Motor neuron (in vitro differentiated cells): ENCODE data around the gene FAAP100. TPM values are rescaled to one million over a fixed set of nuclear protein-coding genes. Genes with fewer than 3 reads are reported as not detected.
"Not testable (repeated sequence)": the region's sequence is repeated elsewhere in the genome, so short reads cannot be mapped to it uniquely, and the experiment has no call there.

Experiments
- ATAC-seq, 8 experiments: fragments of 200-7000 bp; cut with Tn5 transposase; replicated peaks in 6 of 8; 2 replicates each; pipeline ENCODE4 v1.8.0; 2021; ENCODE audit warnings: mild to moderate bottlenecking in 8 of 8, moderate library complexity in 8 of 8
- H3K27ac ChIP-seq, 2 donors: fragments of 250-450 bp; sonication (Bioruptor Pico); 2 replicates each; pipeline ENCODE4 v1.9.0; 2021; ENCODE audit warnings: antibody characterized with exemption in 2 of 2, mild to moderate bottlenecking in 2 of 2, moderate library complexity in 1 of 2
- H3K4me1 ChIP-seq, 2 donors: fragments of 250-450 bp; sonication (Bioruptor Pico); replicated peaks in 1 of 2; 2 replicates each; pipeline ENCODE4 v1.6.1; 2021; ENCODE audit warnings: antibody characterized with exemption in 2 of 2, mild to moderate bottlenecking in 2 of 2, moderate library complexity in 1 of 2
- H3K4me3 ChIP-seq, 5 donors: fragments of 250-450 bp; sonication (Bioruptor Pico); 2 replicates each; pipeline ENCODE4 v1.9.0; 2021; ENCODE audit warnings: antibody characterized with exemption in 5 of 5, mild to moderate bottlenecking in 5 of 5, moderate library complexity in 4 of 5
- WGBS, 10 experiments: fragments of 450-650 bp; shearing (Covaris generic); methylation state at CpG; one replicate each; pipeline ENCODE4 v1.0.0; 2022; 5-methylcytosine and 5-hydroxymethylcytosine counted together
- in situ Hi-C, 9 experiments: fragments of 400-800 bp; cut with MboI; loops; one replicate each; pipeline ENCODE4 v1.15.0; 2021; ENCODE audit warnings: low sequenced_read_pairs in 9 of 9, low pct_unique_long_range_greater_than_20kb in 2 of 9; ENCODE audit not compliant: unreplicated experiment in 9 of 9
- total RNA-seq, 8 experiments: library from RNA; unstranded; fragments of 300-600 nt; gene quantifications; 2 replicates each; pipeline versions ENCODE4 v1.2.3 to v1.2.4, GENCODE V29; 2022

FAAP100 gene, protein sequence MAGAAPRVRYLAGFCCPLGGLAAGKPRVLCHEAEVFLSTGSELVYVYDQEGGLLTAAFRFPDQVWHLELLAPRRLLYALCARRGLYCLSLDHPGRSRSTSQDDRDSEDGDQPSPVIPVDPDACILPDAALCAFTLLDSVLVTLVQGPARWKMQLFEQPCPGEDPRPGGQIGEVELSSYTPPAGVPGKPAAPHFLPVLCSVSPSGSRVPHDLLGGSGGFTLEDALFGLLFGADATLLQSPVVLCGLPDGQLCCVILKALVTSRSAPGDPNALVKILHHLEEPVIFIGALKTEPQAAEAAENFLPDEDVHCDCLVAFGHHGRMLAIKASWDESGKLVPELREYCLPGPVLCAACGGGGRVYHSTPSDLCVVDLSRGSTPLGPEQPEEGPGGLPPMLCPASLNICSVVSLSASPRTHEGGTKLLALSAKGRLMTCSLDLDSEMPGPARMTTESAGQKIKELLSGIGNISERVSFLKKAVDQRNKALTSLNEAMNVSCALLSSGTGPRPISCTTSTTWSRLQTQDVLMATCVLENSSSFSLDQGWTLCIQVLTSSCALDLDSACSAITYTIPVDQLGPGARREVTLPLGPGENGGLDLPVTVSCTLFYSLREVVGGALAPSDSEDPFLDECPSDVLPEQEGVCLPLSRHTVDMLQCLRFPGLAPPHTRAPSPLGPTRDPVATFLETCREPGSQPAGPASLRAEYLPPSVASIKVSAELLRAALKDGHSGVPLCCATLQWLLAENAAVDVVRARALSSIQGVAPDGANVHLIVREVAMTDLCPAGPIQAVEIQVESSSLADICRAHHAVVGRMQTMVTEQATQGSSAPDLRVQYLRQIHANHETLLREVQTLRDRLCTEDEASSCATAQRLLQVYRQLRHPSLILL
- 10 to 100 TPM; 13.9 to 34.9 (median 22.8) TPM for total RNA-seq

DNA sequence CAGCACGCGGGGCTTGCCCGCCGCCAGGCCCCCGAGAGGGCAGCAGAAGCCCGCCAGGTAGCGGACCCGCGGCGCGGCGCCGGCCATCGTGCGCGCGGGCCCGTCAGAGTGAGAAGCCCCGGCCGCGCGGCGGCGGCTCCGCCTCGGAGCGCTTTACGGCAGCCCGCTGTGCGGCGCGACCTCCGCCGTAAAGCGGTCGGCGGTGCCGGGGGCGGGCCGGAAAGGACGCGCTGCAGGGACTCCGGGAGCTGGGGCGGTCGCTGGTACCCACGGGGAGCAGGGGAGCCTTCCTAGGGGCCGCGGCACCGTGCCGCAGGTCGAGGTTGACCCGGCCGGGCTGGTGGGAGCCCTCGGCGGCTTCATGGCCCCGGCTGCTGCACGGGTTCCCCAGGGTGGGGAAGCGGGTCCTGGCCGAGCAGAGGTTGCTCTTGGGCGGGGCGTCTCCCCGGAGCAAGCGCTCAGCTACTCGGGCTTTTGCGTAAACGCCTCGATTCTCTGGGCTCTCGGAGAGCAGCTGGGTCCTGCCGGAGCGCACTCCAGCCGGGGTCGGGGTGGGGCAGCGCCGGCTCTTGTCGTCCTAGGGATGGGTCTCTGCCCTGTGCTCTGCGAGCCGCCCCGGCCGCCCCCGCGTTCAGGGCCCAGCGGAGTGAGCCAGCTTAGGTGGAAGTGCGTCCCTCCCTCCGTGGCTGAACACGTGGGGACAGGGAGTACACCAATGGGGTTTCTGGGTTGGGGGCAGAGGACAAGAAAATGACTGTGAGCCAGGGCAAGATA, at the start of gene FAAP100:
Gene FAAP100, minus strand, starts transcription at position 110 of the 774 bp plus-strand sequence. Its CDS starts 23 bp downstream, at position 87.
- peak; percentile 59 to 69 (median 60) for ATAC-seq
- 0% methylated on average over 6 to 12 of the region's 85 CpGs; no CpG with 5 or more reads in 7 of the 10 experiments for WGBS, 10 experiments
- in situ Hi-C loops = no loop called here
- H3K4me3 ChIP-seq = peak within 1 kb of the TSS; percentile 71 to 100 (median 92)
- H3K27ac ChIP-seq = peak within 1 kb of the TSS; percentile 88 to 94
- H3K4me1 ChIP-seq = peaks cover 19 to 23% of the 10 kb centered on the region in 2 donors

DNA sequence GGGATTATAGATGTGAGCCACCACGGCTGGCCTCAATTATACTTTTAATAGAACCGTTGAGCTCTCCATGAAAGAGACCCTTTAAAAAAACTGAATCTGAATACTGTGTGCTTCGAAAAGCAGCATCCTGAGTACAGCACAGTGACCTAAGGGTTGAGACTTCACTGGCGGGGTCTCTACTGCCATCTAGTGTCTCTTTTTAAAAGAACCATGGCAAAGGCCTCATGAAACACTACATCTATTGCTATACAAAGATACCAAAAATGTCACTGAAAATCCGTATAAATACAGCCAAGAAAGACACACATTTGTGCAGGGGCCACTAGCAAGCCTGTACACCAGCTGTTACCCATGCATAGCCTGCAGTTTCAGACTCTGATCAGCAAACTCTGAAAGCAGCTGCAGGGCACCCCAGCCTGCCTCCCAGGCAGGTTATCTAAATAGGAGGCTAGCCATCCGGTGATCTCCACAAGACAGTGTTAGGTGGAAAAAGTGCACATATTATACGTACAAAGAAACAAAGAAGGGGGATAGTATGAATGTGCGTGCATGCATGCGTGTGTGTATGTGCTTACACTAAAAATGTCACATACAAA, 49.5 kb upstream of the FAAP100 start:
- no peak overlapping the region for H3K4me3 ChIP-seq
- in situ Hi-C loops = no loop called here
- 38 to 80% (median 54%) methylated on average over 1 to 9 of the region's 9 CpGs for WGBS, 10 experiments
- no peaks in the 10 kb centered on the region for H3K4me1 ChIP-seq
- H3K27ac ChIP-seq = no peak overlapping the region
- peak; percentile 81 to 99 (median 94) for ATAC-seq

DNA sequence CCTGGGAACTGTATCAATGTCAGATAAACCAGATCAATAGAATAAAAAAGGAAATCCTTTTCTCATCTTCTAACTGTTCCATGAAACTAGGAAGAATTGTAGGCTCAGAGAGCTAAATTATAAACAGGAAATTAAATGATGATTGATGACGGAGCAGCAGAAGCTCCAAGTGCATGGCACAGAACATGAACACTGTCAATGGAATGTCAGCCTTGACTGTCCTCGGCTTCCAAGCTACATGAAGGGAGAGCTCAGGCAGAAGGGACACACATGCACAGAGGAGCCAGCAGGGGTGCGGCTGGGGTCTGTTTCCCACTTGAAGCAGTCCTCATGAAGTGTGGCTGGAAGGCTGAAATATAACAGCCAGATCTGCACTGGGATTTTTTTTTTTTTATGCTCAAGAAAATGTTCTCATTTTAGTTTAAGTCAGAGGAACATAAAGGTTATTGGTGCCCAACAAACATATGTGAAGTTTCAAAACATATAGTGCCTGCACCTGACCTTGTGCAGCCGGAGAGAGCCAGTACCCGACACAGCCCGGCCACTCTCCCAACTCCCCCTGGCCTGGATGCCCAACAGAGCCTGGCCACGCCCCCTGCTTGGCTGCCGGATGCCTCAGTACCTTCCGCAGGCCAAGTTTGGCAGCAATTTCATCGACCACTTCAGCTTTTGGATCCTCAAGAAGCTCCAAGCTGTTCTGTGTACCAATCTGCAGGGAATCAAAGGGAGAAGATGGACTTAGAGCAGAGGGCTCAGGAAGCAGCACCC, 47.8 kb upstream of the FAAP100 start:
- no peak overlapping the region for H3K4me3 ChIP-seq
- H3K4me1 ChIP-seq = no peaks in the 10 kb centered on the region
- in situ Hi-C loops = no loop called here
- H3K27ac ChIP-seq = no peak overlapping the region
- ATAC-seq = peak in 3 of 8 experiments; percentile 15 to 45 (median 29)
- WGBS, 10 experiments = 60 to 93% (median 78%) methylated on average over 2 to 10 of the region's 10 CpGs

DNA sequence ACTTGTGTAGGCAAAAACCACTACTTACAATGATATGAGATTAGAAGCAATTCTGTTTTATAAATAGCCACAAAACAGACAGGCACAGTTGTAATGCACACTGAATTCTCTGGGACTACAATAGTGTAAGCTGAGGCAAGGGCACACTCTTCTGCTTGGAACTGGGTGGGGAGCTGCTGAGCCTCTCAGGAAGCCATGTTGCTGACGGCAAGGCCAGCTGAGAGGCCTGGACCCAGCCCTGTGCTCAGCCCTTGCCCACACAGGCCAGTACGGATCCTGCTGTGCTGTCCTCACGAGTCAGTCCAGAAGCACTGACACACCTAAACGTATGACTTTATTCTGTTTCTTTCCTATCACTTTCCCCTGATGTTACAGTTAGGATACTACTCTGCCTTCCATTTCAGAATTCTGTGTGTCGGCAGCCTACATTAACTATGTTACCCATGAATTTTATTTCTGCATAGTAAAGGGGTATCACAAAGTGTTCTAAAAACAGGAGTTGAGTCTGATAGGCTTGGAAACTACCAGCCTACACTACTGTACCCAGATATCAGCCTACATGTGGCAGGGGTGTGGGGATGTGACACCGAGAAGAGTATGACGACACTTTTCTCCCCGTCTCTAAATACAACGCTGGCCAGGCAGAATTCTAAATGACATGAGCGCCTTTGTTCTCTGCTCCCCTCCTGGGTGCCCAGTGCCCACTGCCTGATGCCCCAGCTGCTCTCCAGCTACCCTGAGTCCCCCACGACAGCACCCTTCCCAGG, 41.1 kb upstream of the FAAP100 start:
- whole genome bisulfite sequencing, 10 experiments = 81 to 100% (median 93%) methylated on average over 1 to 7 of the region's 11 CpGs; no CpG with 5 or more reads in 1 of the 10 experiments
- in situ Hi-C loops = no loop called here
- no peaks in the 10 kb centered on the region for H3K4me1 ChIP-seq
- peak in 1 of 8 experiments; percentile 59 for ATAC-seq
- no peak overlapping the region for H3K4me3 ChIP-seq
- H3K27ac ChIP-seq = no peak overlapping the region

DNA sequence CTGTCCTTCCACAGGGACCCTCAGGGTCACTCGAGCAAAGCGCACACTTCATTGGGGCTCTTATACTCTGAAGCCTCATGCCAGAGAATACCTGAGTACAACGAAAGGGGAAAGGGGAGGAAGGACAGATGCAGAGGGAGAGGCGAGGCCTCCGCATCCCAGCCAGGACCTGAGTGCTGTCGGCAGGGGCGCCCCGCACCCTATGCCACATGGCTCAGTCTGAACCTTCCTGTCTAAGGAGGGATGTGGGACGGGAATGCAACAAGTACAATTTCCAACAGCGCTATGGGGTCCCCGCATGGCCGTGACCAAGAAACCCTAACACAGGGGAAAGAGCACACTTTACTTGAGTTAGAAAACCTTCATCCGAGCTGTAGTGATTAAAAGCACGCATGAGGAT, 39.8 kb upstream of the FAAP100 start:
- in situ Hi-C loops = no loop called here
- Histone ChIP-seq H3K27ac (no peak overlapping the region), H3K4me1 (no peaks in the 10 kb centered on the region), H3K4me3 (no peak overlapping the region)
- WGBS, 10 experiments = 92 to 100% methylated on average over 5 to 9 of the region's 14 CpGs; no CpG with 5 or more reads in 8 of the 10 experiments
- ATAC-seq = no peak

DNA sequence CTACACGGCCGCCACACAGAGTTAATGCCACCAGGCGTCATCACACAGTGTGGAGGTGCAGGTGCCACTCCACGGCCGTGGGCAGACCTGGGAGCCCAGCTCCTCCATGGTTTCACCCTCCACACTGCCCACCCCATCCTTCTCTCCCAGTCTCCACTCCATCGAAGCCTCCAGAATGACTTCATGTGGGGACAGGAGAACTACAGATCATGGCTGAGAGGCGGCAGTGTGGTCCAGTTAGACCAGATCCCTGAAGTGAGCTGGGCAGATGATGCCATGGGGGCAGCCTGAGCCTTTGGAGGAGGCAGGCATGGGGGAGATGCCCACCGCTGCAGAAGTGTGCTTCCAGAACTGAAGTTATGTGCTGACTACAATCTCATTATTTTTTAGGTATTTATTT, 38.0 kb upstream of the FAAP100 start:
- in situ Hi-C loops = no loop called here

DNA sequence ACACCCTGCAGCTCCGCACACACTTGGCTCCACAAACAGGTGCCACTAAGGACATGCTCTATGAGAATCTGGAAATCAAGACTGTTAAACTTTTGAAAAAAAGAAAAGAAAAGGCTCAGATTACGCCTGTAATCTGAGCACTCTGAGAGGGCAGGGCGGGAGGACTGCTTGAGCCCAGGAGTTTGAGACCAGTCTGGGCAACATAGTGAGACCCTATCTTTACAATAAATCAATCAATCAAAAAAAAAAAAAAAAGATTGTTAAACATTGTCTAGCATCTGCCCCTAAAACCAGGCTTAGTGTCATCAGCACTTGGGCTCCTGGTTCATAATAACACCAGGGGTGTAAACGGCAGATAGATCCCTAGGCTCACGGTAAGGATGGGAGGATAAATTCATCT, 37.5 kb upstream of the FAAP100 start:
- Histone ChIP-seq H3K27ac (no peak overlapping the region), H3K4me1 (no peaks in the 10 kb centered on the region), H3K4me3 (no peak overlapping the region)
- 78 to 100% (median 96%) methylated on average over 2 to 5 of the region's 5 CpGs; no CpG with 5 or more reads in 3 of the 10 experiments for WGBS, 10 experiments
- ATAC-seq = no peak
- in situ Hi-C loops = no loop called here

More for the DNA sequence above, 38.0 kb upstream of the FAAP100 start:
- ATAC-seq = no peak
- Histone ChIP-seq H3K27ac (no peak overlapping the region), H3K4me1 (no peaks in the 10 kb centered on the region), H3K4me3 (no peak overlapping the region)
- 98 to 100% (median 100%) methylated on average over 1 to 5 of the region's 8 CpGs; no CpG with 5 or more reads in 5 of the 10 experiments for whole genome bisulfite sequencing, 10 experiments

DNA sequence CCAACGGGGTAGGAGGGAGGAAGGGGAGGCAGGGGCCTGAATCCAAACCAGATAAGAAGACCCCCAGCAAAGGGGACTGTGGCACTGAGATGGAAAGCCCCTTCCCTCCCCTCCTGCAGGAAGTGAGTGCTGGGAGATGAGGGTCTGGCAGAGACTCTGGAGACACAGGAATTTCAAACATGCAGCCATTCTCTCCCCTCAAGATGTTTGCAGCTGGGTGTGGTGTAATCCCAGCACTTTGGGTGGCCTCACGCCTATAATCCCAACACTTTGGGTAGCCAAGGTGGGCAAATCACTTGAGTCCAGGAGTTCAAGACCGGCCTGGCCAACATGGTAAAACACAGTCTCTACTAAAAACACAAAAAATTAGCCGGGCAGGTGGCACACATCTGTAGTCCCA, 33.9 kb upstream of the FAAP100 start:
- WGBS, 10 experiments = 80 to 100% (median 93%) methylated on average over 1 to 3 of the region's 4 CpGs; no CpG with 5 or more reads in 6 of the 10 experiments
- Histone ChIP-seq H3K4me1 (no peaks in the 10 kb centered on the region), H3K4me3 (no peak overlapping the region), H3K27ac (no peak overlapping the region)
- no peak for ATAC-seq
- in situ Hi-C loops = no loop called here

DNA sequence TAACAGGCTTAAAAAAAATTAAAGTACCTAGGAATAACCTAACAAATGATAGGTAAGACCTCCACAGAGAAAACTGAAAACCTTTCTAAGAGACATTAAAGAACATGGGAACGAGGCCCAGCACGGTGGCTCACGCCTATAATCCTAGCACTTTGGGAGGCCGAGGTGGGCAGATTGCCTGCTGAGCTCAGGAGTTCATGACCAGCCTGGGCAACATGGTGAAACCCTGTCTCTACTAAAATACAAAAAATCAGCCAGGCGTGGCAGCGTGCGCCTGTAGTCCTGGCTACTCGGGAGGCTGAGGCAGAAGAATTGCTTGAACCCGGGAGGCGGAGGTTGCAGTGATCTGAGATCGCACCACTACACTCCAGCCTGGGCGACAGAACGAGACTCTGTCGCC, 32.6 kb upstream of the FAAP100 start:
- in situ Hi-C loops, H3K4me3 ChIP-seq, H3K27ac ChIP-seq, H3K4me1 ChIP-seq, ATAC-seq: not testable (repeated sequence)
- 82 to 100% (median 95%) methylated on average over 5 to 11 of the region's 14 CpGs; no CpG with 5 or more reads in 1 of the 10 experiments for WGBS, 10 experiments

DNA sequence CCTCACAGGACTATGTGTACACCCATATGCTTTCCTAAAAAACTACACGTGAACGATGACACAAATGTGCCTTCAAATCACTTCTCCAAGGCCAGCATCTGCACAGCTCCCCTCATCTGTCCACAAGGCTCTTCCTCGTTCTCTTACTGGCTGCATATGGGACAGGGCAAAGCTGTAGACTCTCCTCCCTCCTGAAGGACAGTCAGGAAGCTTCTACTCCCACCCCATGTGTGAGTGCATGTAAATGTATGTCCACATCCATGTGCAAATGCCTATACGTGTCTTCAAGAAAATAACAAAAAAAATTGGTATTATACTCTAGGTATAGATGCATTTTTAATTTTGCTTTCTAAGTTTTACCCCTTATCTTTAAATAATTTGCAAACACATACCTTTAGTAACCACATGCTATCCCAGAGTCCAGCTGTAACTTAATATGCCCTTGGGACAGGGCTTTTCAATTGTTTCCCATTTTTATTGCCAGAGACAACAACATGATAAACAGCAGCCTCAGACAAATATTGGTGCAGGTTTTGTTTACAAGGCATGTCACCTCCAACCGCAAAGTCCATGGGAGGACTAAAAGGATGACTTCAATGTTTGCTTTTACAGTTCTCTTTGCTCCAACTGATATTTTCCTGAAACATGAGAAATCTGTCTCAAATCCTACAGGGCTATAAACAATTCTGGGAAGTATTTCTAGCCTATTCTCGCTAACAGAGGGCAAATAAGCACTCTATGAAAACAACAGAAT, 31.6 kb upstream of the FAAP100 start:
- no peaks in the 10 kb centered on the region for H3K4me1 ChIP-seq
- no peak overlapping the region for H3K27ac ChIP-seq
- no peak overlapping the region for H3K4me3 ChIP-seq
- no peak for ATAC-seq
- in situ Hi-C loops = no loop called here
- 67 to 100% (median 92%) methylated on average over 2 to 5 of the region's 6 CpGs; no CpG with 5 or more reads in 1 of the 10 experiments for WGBS, 10 experiments

DNA sequence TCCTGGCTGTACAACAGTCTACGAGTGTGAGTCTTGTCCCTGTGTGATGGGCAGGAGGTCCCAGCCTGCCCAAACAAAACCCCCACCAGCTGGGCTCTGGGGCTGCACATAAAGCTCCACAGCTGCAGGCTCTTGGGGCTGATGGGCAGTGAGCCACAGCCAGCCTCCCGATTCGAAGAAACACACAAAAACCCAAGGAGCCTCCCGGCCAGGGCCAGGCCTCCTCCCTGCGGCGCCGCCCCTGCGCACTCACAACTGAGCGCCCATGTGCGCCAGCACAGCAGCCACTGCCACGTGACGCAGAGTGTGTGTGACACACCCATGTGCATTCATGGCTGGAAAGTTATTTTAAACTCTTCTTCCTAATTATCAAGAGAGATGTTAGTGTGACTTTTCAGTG, 30.6 kb upstream of the FAAP100 start:
- Histone ChIP-seq H3K4me1 (no peaks in the 10 kb centered on the region), H3K27ac (no peak overlapping the region), H3K4me3 (no peak overlapping the region)
- ATAC-seq = peak in 2 of 8 experiments; percentile 47 to 97
- 67 to 95% (median 85%) methylated on average over 2 to 8 of the region's 12 CpGs; no CpG with 5 or more reads in 6 of the 10 experiments for WGBS, 10 experiments
- in situ Hi-C loops = no loop called here
